Fibroblast of mammary gland (primary cell): ENCODE measurements around the gene DPP9.

Source experiments
- DNase-seq: peaks from one replicate; pipeline ENCODE4 v3.0.0-alpha.2; 2010; ENCODE audit warnings: low read depth
- H3K4me3 ChIP-seq: 2 replicates; pipeline ENCODE4 v1.5.1; 2011; ENCODE audit warnings: low read depth, mild to moderate bottlenecking, low read length, moderate library complexity; ENCODE audit not compliant: control insufficient read depth
- CTCF ChIP-seq: conservative IDR thresholded peaks from 2 replicates; pipeline ENCODE4 v1.5.1; 2011; ENCODE audit warnings: low read depth, low read length, inconsistent platforms; ENCODE audit not compliant: control insufficient read depth, insufficient read depth

DPP9 gene

GRCh38 chr19:4633140-4633967 lies 90.3 kb downstream of the DPP9 start:
- TF ChIP-seq CTCF, result peak; percentile 93
- DNase-seq, result peak; percentile 92
- no peak overlapping the region for H3K4me3 ChIP-seq
